ENCODE measurements around the gene CCR5AS.

Gene CCR5AS

DNA sequence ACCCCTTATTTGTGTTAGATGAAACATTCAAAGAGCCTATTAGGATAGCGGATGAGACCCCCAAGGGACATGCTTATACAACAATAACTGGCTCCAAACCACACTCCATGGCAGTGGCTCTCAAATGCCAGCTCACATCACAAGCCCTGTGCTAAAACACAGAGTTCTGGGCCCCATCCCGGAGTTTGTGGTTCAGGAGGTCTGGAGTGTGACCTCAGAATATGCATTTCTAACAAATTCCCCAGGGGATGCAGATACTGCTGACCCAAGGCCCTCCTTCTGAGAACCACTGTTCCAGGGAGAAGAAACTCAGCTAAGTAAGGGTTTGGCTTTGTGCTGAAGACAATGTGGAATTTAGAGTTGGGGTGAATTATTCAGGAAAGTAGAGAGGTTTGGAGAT is 3.8 kb upstream of the CCR5AS start:
- no peaks in the 10 kb centered on the region for H3K9me3 Mint-ChIP-seq (ENCODE audit: low read depth)
- TF ChIP-seq, protein P1, sequence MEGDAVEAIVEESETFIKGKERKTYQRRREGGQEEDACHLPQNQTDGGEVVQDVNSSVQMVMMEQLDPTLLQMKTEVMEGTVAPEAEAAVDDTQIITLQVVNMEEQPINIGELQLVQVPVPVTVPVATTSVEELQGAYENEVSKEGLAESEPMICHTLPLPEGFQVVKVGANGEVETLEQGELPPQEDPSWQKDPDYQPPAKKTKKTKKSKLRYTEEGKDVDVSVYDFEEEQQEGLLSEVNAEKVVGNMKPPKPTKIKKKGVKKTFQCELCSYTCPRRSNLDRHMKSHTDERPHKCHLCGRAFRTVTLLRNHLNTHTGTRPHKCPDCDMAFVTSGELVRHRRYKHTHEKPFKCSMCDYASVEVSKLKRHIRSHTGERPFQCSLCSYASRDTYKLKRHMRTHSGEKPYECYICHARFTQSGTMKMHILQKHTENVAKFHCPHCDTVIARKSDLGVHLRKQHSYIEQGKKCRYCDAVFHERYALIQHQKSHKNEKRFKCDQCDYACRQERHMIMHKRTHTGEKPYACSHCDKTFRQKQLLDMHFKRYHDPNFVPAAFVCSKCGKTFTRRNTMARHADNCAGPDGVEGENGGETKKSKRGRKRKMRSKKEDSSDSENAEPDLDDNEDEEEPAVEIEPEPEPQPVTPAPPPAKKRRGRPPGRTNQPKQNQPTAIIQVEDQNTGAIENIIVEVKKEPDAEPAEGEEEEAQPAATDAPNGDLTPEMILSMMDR (IDR thresholded peaks at IDR 0.05; ENCODE audit: unreplicated experiment), result no peak
- H3K27ac Mint-ChIP-seq, result no peak overlapping the region
- peaks cover 10% of the 10 kb centered on the region for H3K4me1 Mint-ChIP-seq (ENCODE audit: low read depth)
- DNase-seq (ENCODE audit: low spot score, unreplicated experiment), result no peak
- H3K36me3 Mint-ChIP-seq (ENCODE audit: insufficient read depth), result no peaks in the 10 kb centered on the region
- H3K27me3 Mint-ChIP-seq, result peaks cover 12% of the 10 kb centered on the region
- H3K4me3 Mint-ChIP-seq (ENCODE audit: low read depth), result no peak overlapping the region

DNA sequence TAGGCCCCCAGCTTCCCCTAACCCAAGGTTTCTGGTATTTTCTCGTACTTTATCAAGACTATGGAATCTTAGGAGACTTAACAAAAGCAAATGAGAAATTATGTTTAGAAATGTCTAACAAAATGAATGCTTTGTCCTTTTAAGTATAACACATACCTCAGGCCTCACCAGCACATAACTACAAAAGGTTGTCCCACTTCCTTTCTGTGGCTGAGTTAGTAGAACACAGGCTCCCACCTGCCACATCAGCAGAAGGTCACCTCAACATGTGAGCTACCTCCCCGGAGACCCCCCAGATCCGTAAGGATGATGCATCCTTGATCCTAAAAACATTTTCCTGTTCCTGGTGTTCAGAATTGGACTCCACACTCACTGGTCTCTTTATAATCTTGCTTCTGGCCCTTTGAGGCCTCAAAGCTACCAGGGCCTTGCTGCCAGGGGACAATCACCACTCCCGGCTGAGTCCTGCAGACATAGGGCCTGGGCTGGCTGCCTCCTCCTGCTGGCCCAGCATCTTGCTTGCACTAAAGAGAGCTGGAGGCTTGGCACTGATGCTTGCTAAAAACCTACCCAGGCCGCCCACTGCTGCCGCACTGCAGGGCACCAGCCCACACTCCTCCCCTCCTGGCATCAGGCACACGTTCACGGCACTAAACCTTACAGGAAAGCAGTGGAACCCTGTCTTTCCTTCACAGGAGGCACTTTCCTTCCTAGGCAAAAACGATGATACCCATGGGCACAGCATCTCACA is 3.0 kb upstream of the CCR5AS start:
- TF ChIP-seq, protein P1 (IDR thresholded peaks at IDR 0.05; ENCODE audit: unreplicated experiment), result no peak
- Mint-ChIP-seq H3K4me3 (ENCODE audit: low read depth) (no peak overlapping the region), H3K27ac (no peak overlapping the region), H3K4me1 (ENCODE audit: low read depth) (peaks cover 15% of the 10 kb centered on the region), H3K27me3 (peaks cover 12% of the 10 kb centered on the region), H3K36me3 (ENCODE audit: insufficient read depth) (no peaks in the 10 kb centered on the region), H3K9me3 (ENCODE audit: low read depth) (no peaks in the 10 kb centered on the region)
- no peak for DNase-seq (ENCODE audit: low spot score, unreplicated experiment)

DNA sequence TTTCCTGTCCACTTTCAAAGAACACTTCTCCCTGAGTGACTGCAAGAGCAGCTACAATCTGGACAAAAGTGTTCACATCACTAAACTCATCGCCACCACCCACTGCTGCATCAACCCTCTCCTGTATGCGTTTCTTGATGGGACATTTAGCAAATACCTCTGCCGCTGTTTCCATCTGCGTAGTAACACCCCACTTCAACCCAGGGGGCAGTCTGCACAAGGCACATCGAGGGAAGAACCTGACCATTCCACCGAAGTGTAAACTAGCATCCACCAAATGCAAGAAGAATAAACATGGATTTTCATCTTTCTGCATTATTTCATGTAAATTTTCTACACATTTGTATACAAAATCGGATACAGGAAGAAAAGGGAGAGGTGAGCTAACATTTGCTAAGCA is 2.0 kb upstream of the CCR5AS start:
- Mint-ChIP-seq H3K27me3 (peaks cover 12% of the 10 kb centered on the region), H3K27ac (no peak overlapping the region)
- no peak for DNase-seq (ENCODE audit: low spot score, unreplicated experiment)

DNA sequence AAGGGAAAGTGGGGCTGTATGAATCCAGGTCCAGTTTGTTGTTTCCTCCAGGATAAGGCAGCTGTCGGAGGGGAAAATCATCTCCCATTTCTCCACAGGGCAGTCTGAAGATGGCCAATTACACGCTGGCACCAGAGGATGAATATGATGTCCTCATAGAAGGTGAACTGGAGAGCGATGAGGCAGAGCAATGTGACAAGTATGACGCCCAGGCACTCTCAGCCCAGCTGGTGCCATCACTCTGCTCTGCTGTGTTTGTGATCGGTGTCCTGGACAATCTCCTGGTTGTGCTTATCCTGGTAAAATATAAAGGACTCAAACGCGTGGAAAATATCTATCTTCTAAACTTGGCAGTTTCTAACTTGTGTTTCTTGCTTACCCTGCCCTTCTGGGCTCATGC is 1.1 kb upstream of the CCR5AS start:
- H3K4me1 Mint-ChIP-seq (ENCODE audit: low read depth), result peaks cover 15% of the 10 kb centered on the region
- no peak overlapping the region for H3K4me3 Mint-ChIP-seq (ENCODE audit: low read depth)
- H3K9me3 Mint-ChIP-seq (ENCODE audit: low read depth), result no peaks in the 10 kb centered on the region
- TF ChIP-seq, protein P1 (IDR thresholded peaks at IDR 0.05; ENCODE audit: unreplicated experiment), result no peak
- DNase-seq (ENCODE audit: low spot score, unreplicated experiment), result no peak
- no peaks in the 10 kb centered on the region for H3K36me3 Mint-ChIP-seq (ENCODE audit: insufficient read depth)
- peaks cover 15% of the 10 kb centered on the region for H3K27me3 Mint-ChIP-seq
- no peak overlapping the region for H3K27ac Mint-ChIP-seq

More for the DNA sequence above, 2.0 kb upstream of the CCR5AS start:
- Mint-ChIP-seq H3K4me1 (ENCODE audit: low read depth) (peaks cover 15% of the 10 kb centered on the region), H3K4me3 (ENCODE audit: low read depth) (no peak overlapping the region), H3K36me3 (ENCODE audit: insufficient read depth) (no peaks in the 10 kb centered on the region), H3K9me3 (ENCODE audit: low read depth) (no peaks in the 10 kb centered on the region)
- TF ChIP-seq, protein P1 (IDR thresholded peaks at IDR 0.05; ENCODE audit: unreplicated experiment), result no peak

DNA sequence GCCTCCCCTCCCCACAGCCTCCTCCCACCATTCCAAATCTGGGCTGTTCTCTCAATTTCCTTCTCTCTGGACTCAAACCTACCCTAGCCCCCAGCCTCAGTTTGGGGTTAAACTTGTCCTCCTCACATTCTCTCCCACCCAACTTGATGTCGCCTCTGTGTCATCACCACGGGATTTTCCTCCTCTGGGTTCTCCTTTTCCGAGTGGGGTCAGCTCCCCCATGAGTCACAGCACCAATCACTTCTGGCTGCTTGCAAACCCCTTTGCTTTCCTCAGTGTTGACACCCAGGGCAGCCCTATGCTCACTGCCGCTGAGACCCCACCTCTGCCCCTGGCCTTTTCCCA is 451 bp downstream of the CCR5AS start:
- Mint-ChIP-seq H3K4me3 (ENCODE audit: low read depth) (no peak overlapping the region), H3K4me1 (ENCODE audit: low read depth) (peaks cover 15% of the 10 kb centered on the region), H3K27me3 (peaks cover 15% of the 10 kb centered on the region), H3K27ac (no peak overlapping the region), H3K36me3 (ENCODE audit: insufficient read depth) (no peaks in the 10 kb centered on the region), H3K9me3 (ENCODE audit: low read depth) (no peaks in the 10 kb centered on the region)
- TF ChIP-seq, protein P1 (IDR thresholded peaks at IDR 0.05; ENCODE audit: unreplicated experiment), result no peak
- no peak for DNase-seq (ENCODE audit: low spot score, unreplicated experiment)

Data from progenitor cell of endocrine pancreas (in vitro differentiated cells).